HCT116 (cell line): Measurements from ENCODE around the gene NOP16. TPM values are rescaled to one million over a fixed set of nuclear protein-coding genes. Genes with fewer than 3 reads are reported as not detected.

ENCODE experiments used
- ATAC-seq: fragments of 200-7000 bp; cut with Tn5 transposase; 2 replicates; pipeline ENCODE4 v1.9.1; 2020; ENCODE audit warnings: mild to moderate bottlenecking, moderate library complexity
- BruUV-seq: library from RNA; stranded (reverse); fragments of 400-500 nt; replicated peaks from 2 replicates; lab custom pipeline; 2021; lab: Mats Ljungman, UMichigan
- CTCF ChIA-PET: fragments of 300-600 bp; sonication (Branson Sonifier 250); formaldehyde crosslinking; loops from one replicate; lab custom pipeline; 2021; ENCODE audit warnings: antibody characterized with exemption; lab: Charles Lee
- POLR2A ChIA-PET: fragments of 300-600, 350-600 bp; sonication (Branson Sonifier 250); formaldehyde crosslinking; loops from one replicate; lab custom pipeline; 2021; ENCODE audit warnings: antibody characterized with exemption; lab: Charles Lee
- RAD21 ChIA-PET, 2 experiments: fragments of 300-600 bp; sonication (Branson Sonifier 250); formaldehyde crosslinking; loops; one replicate each; lab custom pipeline; 2023; ENCODE audit warnings: low total read pairs in 2 of 2; ENCODE audit not compliant: uncharacterized antibody in 2 of 2, unreplicated experiment in 2 of 2, low non-redundant PET in 1 of 2; lab: Charles Lee
- DNase-seq: peaks from one replicate; pipeline ENCODE4 v3.0.0-alpha.2; 2010; ENCODE audit warnings: low read depth, low spot score
- H2AFZ ChIP-seq: fragments of 200-600 bp; shearing (Covaris generic), sonication (generic); 2 replicates; pipeline ENCODE4 v1.6.1; 2017; ENCODE audit warnings: low read depth, mixed run types, mixed read lengths, antibody characterized with exemption, low read length; ENCODE audit not compliant: poor library complexity, severe bottlenecking
- H3K27ac ChIP-seq: 2 replicates; pipeline ENCODE4 v1.5.1; 2012; ENCODE audit warnings: low read depth, low read length
- H3K27me3 ChIP-seq: fragments of 200-600 bp; sonication (generic); 2 replicates; pipeline ENCODE4 v1.6.1; 2016; ENCODE audit warnings: mixed run types, low read length, mixed read lengths; ENCODE audit not compliant: insufficient read depth
- H3K36me3 ChIP-seq, 2 experiments: fragments of 200-500 bp in 1 of 2; fragments of 200-600 bp in 1 of 2; sonication (Bioruptor generic) in 1 of 2; sonication (generic) in 1 of 2; 2 replicates each; pipeline versions ENCODE4 v1.5.1 to v1.6.1; 2014 to 2016; ENCODE audit warnings: low read length in 2 of 2, inconsistent platforms in 1 of 2, mixed read lengths in 1 of 2, mixed run types in 1 of 2; ENCODE audit not compliant: insufficient read depth in 2 of 2, control insufficient read depth in 1 of 2
- H3K4me1 ChIP-seq, 2 experiments: fragments of 200-600 bp in 1 of 2; sonication (generic) in 1 of 2; 2 replicates each; pipeline versions ENCODE4 v1.5.1 to v1.6.1; 2012 to 2017; ENCODE audit warnings: low read length in 2 of 2, inconsistent platforms in 1 of 2, mild to moderate bottlenecking in 1 of 2, mixed read lengths in 1 of 2, mixed run types in 1 of 2, moderate library complexity in 1 of 2; ENCODE audit not compliant: insufficient read depth in 2 of 2, control insufficient read depth in 1 of 2
- H3K4me2 ChIP-seq: fragments of 200-600 bp; sonication (generic); 2 replicates; pipeline ENCODE4 v1.6.1; 2017; ENCODE audit warnings: mixed run types, low read length, mixed read lengths
- H3K4me3 ChIP-seq, 2 experiments: fragments of 200-600 bp in 1 of 2; sonication (generic) in 1 of 2; replicated peaks in 1 of 2; 2 replicates each; pipeline ENCODE4 v1.5.1; 2011 to 2016; ENCODE audit warnings: low read length in 2 of 2, control low read depth in 1 of 2, low read depth in 1 of 2, mild to moderate bottlenecking in 1 of 2, mixed read lengths in 1 of 2, mixed run types in 1 of 2
- H3K79me2 ChIP-seq: fragments of 200-600 bp; sonication (generic); 2 replicates; pipeline ENCODE4 v1.6.1; 2017; ENCODE audit warnings: mild to moderate bottlenecking, mixed run types, low read length, moderate library complexity, mixed read lengths; ENCODE audit not compliant: insufficient read depth
- H3K9ac ChIP-seq: fragments of 200-600 bp; sonication (generic); 2 replicates; pipeline ENCODE4 v1.6.1; 2016; ENCODE audit warnings: low read length, mixed read lengths
- H3K9me2 ChIP-seq: fragments of 200-600 bp; sonication (generic), shearing (Covaris generic); 2 replicates; pipeline ENCODE4 v1.6.1; 2017; ENCODE audit warnings: mixed run types, mild to moderate bottlenecking, moderate library complexity; ENCODE audit not compliant: insufficient read depth
- H3K9me3 ChIP-seq, 2 experiments: fragments of 200-500 bp in 1 of 2; fragments of 200-600 bp in 1 of 2; sonication (Bioruptor generic) in 1 of 2; sonication (generic) in 1 of 2; 2 replicates each; pipeline ENCODE4 v1.6.1; 2014 to 2017; ENCODE audit warnings: low read length in 2 of 2, mixed read lengths in 2 of 2, inconsistent platforms in 1 of 2, low read depth in 1 of 2, mild to moderate bottlenecking in 1 of 2, mixed run types in 1 of 2, moderate library complexity in 1 of 2; ENCODE audit not compliant: control insufficient read depth in 1 of 2, insufficient read depth in 1 of 2
- H4K20me1 ChIP-seq: fragments of 200-600 bp; sonication (generic), shearing (Covaris generic); 2 replicates; pipeline ENCODE4 v1.6.1; 2017; ENCODE audit warnings: mixed run types, mild to moderate bottlenecking, moderate library complexity; ENCODE audit not compliant: insufficient read depth
- CBX3 ChIP-seq: IDR thresholded peaks from 2 replicates; pipeline ENCODE4 v1.6.1; 2012; ENCODE audit warnings: low read depth
- CEBPB ChIP-seq: IDR thresholded peaks from 2 replicates; pipeline ENCODE4 v1.6.1; 2012; ENCODE audit warnings: low read depth
- EGR1 ChIP-seq: IDR thresholded peaks from 2 replicates; pipeline ENCODE4 v1.6.1; 2012; ENCODE audit warnings: low read depth
- EZH2 ChIP-seq: fragments of 200-600 bp; sonication (generic); IDR thresholded peaks from 2 replicates; pipeline ENCODE4 v1.6.1; 2017; ENCODE audit warnings: antibody characterized with exemption, mixed run types
- POLR2A ChIP-seq: IDR thresholded peaks from 2 replicates; pipeline ENCODE4 v1.7.0; 2011; ENCODE audit warnings: borderline replicate concordance; ENCODE audit not compliant: insufficient read depth, insufficient read length; ENCODE audit errors: extremely low read depth
- POLR2AphosphoS5 ChIP-seq: IDR thresholded peaks from 2 replicates; pipeline ENCODE4 v1.6.1; 2011; ENCODE audit warnings: mild to moderate bottlenecking, low read depth, low read length, moderate library complexity
- RAD21 ChIP-seq: IDR thresholded peaks from 2 replicates; pipeline ENCODE4 v1.6.1; 2012; ENCODE audit warnings: low read depth, mild to moderate bottlenecking
- SIN3A ChIP-seq: IDR thresholded peaks from 2 replicates; pipeline ENCODE4 v1.6.1; 2012; ENCODE audit warnings: low read depth
- SRF ChIP-seq: IDR thresholded peaks from 2 replicates; pipeline ENCODE4 v1.6.1; 2012; ENCODE audit warnings: low read depth
- ZFX ChIP-seq: fragments of 450-650 bp; IDR thresholded peaks from 2 replicates; pipeline ENCODE4 v1.6.1; 2017
- intact Hi-C: fragments of 100-400 bp; cut with micrococcal nuclease; formaldehyde crosslinking; loops from 2 replicates; pipeline ENCODE4 v1.10.0; 2022
- total RNA-seq: library from RNA; stranded (reverse); gene quantifications from one replicate; pipeline ENCODE4 v1.2.1, GENCODE V29; 2021; ENCODE audit not compliant: unreplicated experiment
- TF ChIP-seq, protein P1 (sequence below): IDR thresholded peaks from 2 replicates; pipeline ENCODE4 v1.6.1; 2012
- TF ChIP-seq, protein P2 (sequence below): IDR thresholded peaks from 2 replicates; pipeline ENCODE4 v1.6.1; 2012
- TF ChIP-seq, protein P3 (sequence below): IDR thresholded peaks from 2 replicates; pipeline ENCODE4 v1.6.1; 2011; ENCODE audit warnings: mild to moderate bottlenecking, low read length, moderate library complexity; ENCODE audit not compliant: insufficient replicate concordance; ENCODE audit errors: extremely low read depth
- TF ChIP-seq, protein P4 (sequence below), 3 experiments: fragments of 200-600 bp in 1 of 3; sonication (generic) in 1 of 3; IDR thresholded peaks in 2 of 3; conservative IDR thresholded peaks in 1 of 3; 2 replicates each; pipeline ENCODE4 v1.5.1; 2012 to 2017; ENCODE audit warnings: low read depth in 2 of 3, low read length in 2 of 3, antibody characterized with exemption in 1 of 3, borderline replicate concordance in 1 of 3, control low read depth in 1 of 3, mild to moderate bottlenecking in 1 of 3, mixed read lengths in 1 of 3, mixed run types in 1 of 3, moderate library complexity in 1 of 3; ENCODE audit not compliant: insufficient read depth in 1 of 3

Gene NOP16
- total RNA-seq, 1 experiment from 2014 or later: 67.1 TPM

DNA sequence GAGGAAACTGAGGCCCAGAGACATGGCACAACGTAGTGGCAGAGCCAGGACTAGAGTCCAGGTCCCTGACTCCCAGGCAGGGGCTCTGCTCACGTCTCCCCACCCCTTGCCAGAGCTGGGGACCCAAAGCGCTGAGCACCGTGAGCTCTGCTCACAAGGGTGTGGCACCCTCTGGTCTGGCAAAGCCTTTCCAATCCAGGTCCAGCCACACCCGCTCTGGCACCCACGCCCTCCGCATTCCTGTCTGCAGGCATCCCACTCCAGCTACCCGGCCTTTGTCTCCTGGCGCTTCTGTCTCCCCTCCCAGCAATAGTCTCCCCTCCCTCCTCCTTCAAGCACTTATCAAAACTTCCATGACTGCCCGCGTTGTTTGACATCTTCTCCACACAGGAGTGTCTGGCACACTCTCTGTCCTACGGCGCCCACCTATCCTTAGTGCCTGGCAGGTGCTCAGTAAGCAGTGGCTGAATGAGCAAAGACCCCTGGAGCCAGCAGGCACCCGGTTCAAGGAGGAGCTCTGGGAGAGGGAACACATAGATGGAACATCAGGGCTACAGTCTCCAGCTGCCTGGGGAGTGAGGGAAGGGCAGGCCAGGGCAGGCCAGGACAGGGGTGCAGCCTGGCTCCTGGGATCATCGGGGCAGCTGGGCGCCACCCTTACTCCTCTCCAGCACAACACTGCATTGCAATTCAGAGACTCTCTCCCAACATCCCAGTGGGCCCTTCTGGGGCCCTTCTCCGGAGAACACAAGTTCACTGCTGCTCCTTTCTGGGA is 12.2 kb upstream of the NOP16 start:
- ChIA-PET POLR2A (no interaction called here), RAD21 (no interaction called here)
- peaks cover 13 to 26% of the 10 kb centered on the region in 2 experiments for H3K4me1 ChIP-seq
- ATAC-seq (peak; percentile 77), DNase-seq (no peak)
- no peaks in the 10 kb centered on the region for H4K20me1 ChIP-seq
- no peaks in the 10 kb centered on the region for H3K9me3 ChIP-seq
- H3K79me2 ChIP-seq: no peaks in the 10 kb centered on the region
- 0 out of 2 replicates have a peak overlapping the region, but pooled peaks have one; percentile 16 for H3K27ac ChIP-seq
- H3K9ac ChIP-seq: 0 out of 2 replicates have a peak overlapping the region, but pooled peaks have one; percentile 12
- H3K4me3 ChIP-seq: no peak overlapping the region
- H3K9me2 ChIP-seq: no peaks in the 10 kb centered on the region
- no TSS peak for BruUV-seq
- TF ChIP-seq, protein P1, sequence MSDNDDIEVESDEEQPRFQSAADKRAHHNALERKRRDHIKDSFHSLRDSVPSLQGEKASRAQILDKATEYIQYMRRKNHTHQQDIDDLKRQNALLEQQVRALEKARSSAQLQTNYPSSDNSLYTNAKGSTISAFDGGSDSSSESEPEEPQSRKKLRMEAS: no peak
- TF ChIP-seq CBX3: no peak
- TF ChIP-seq, all 23 proteins: peak for 0
- intact Hi-C loops: no loop called here
- H3K36me3 ChIP-seq: no peaks in the 10 kb centered on the region
- no peaks in the 10 kb centered on the region for H3K27me3 ChIP-seq
- H2AFZ ChIP-seq: no peak overlapping the region
- CTCF ChIA-PET: no interaction called here
- peak overlapping the region; percentile 59 for H3K4me2 ChIP-seq

DNA sequence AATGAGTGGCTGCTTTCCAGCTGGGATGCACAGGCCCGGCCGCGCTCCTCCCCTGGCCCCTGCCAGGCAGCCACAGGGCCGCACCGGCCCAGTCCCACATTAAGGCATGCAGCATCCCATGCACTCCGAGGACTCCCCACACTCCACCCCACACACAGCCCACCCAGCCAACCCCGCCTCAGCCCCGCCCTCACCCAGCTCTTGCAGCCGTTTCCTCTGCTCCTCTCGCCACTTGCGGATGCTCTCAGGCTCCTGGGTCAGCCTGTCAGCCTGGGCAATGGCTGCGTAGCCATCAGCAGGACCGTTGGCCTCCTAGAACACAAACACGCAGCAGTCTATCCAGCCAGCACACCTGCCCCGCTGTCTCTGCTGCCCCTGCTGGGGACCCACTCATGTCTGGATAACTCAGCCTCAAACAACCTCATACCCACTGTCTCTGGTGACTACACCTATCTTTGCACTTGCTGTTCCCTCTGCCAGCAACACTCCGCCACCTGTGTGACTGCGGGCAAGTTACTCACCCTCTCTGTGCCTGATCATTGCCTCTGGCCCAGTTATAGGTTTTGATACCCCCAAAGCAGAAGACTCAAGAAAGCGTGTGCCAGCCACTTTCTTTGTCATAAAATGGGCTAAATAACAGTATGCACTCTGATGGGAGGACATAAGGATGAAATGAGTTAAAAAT is 9.5 kb upstream of the NOP16 start:
- Histone ChIP-seq H3K36me3 (no peaks in the 10 kb centered on the region), H3K9me2 (no peaks in the 10 kb centered on the region), H4K20me1 (no peaks in the 10 kb centered on the region), H3K4me2 (no peak overlapping the region), H3K27ac (no peak overlapping the region), H3K4me1 (peaks cover 13 to 17% of the 10 kb centered on the region in 2 experiments), H3K4me3 (no peak overlapping the region), H3K9ac (no peak overlapping the region), H3K27me3 (no peaks in the 10 kb centered on the region), H3K79me2 (no peaks in the 10 kb centered on the region; the same call in 1 of the 2 replicates), H2AFZ (no peak overlapping the region), H3K9me3 (no peaks in the 10 kb centered on the region)
- BruUV-seq: no TSS peak
- intact Hi-C loops: no loop called here
- RAD21 ChIA-PET: no interaction called here
- DNase-seq (no peak), ATAC-seq (no peak)
- CTCF ChIA-PET: no interaction called here
- TF ChIP-seq CEBPB (no peak), POLR2AphosphoS5 (no peak), POLR2A (no peak), SIN3A (no peak), SRF (no peak), ZFX (no peak), EZH2 (no peak), EGR1 (no peak), RAD21 (no peak)
- TF ChIP-seq, protein P2, sequence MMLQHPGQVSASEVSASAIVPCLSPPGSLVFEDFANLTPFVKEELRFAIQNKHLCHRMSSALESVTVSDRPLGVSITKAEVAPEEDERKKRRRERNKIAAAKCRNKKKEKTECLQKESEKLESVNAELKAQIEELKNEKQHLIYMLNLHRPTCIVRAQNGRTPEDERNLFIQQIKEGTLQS: no peak
- TF ChIP-seq, protein P3, sequence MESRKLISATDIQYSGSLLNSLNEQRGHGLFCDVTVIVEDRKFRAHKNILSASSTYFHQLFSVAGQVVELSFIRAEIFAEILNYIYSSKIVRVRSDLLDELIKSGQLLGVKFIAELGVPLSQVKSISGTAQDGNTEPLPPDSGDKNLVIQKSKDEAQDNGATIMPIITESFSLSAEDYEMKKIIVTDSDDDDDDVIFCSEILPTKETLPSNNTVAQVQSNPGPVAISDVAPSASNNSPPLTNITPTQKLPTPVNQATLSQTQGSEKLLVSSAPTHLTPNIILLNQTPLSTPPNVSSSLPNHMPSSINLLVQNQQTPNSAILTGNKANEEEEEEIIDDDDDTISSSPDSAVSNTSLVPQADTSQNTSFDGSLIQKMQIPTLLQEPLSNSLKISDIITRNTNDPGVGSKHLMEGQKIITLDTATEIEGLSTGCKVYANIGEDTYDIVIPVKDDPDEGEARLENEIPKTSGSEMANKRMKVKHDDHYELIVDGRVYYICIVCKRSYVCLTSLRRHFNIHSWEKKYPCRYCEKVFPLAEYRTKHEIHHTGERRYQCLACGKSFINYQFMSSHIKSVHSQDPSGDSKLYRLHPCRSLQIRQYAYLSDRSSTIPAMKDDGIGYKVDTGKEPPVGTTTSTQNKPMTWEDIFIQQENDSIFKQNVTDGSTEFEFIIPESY: no peak
- TF ChIP-seq, protein P4, sequence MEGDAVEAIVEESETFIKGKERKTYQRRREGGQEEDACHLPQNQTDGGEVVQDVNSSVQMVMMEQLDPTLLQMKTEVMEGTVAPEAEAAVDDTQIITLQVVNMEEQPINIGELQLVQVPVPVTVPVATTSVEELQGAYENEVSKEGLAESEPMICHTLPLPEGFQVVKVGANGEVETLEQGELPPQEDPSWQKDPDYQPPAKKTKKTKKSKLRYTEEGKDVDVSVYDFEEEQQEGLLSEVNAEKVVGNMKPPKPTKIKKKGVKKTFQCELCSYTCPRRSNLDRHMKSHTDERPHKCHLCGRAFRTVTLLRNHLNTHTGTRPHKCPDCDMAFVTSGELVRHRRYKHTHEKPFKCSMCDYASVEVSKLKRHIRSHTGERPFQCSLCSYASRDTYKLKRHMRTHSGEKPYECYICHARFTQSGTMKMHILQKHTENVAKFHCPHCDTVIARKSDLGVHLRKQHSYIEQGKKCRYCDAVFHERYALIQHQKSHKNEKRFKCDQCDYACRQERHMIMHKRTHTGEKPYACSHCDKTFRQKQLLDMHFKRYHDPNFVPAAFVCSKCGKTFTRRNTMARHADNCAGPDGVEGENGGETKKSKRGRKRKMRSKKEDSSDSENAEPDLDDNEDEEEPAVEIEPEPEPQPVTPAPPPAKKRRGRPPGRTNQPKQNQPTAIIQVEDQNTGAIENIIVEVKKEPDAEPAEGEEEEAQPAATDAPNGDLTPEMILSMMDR (IDR thresholded peaks at IDR 0.05 in 2 of 3, conservative IDR thresholded peaks at IDR 0.05 in 1 of 3; ENCODE audit: borderline replicate concordance in 1 of 3, insufficient read depth in 1 of 3, low read depth in 2 of 3, low read length in 2 of 3): no peak
- POLR2A ChIA-PET: no interaction called here
